ENCODE measurements around the gene EML5. TPM values are rescaled to one million over a fixed set of nuclear protein-coding genes. Genes with fewer than 3 reads are reported as not detected.
A peak's percentile ranks its signal among the peaks of the same experiment; 100 is the strongest.

The EML5 gene
- total and polyA plus RNA-seq, 2 of the 13 experiments (the other 11 are each of a cell fraction or from before 2014, with no cell fraction given) = 0.11 TPM; not detected in 1

DNA sequence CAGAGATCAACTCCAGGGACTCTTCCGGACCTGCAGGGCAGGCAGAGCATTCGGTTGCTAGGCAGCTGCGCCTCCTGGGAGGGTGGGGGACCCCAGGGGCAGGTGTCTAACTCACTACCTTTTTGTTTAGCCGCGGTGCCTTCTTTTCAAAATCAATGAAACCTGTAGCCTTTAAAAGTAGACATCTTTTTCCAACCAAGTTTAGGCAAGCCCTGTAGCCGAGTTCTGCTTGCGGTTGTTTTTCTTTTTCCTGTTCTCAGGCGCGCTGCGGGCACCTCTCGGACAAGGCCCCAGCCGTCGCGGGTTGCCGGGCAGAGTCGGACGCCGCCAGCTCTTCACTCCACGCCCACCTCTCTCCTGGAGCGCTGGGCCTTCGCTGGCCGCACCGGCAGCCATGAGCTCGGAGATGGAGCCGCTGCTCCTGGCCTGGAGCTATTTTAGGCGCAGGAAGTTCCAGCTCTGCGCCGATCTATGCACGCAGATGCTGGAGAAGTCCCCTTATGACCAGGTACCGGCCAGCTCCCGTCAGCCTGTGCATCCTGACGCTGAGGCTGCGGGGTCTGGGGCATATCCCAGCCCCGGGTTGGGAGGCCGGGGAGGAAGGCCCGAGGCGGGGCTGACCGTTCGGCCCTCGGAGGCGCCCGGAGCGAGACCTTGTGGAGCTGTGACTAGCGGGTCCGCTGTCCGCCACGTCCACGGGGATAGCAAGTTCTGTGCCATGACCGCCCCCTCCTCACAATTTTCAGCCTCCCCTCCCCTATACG is 31.7 kb upstream of the EML5 start, which contains the start of gene TTC8 (continued):
- TF ChIP-seq, protein P1, sequence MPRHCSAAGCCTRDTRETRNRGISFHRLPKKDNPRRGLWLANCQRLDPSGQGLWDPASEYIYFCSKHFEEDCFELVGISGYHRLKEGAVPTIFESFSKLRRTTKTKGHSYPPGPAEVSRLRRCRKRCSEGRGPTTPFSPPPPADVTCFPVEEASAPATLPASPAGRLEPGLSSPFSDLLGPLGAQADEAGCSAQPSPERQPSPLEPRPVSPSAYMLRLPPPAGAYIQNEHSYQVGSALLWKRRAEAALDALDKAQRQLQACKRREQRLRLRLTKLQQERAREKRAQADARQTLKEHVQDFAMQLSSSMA (CRISPR knock-in tag; IDR thresholded peaks at IDR 0.05) = peak; percentile 84; the same call in 1 of the 2 replicates
- TF ChIP-seq DNMT3B (CRISPR knock-in tag; conservative IDR thresholded peaks at IDR 0.05) (no peak), ZNF225 (CRISPR knock-in tag; IDR thresholded peaks at IDR 0.05) (peak; percentile 95), ZNF367 (CRISPR knock-in tag; IDR thresholded peaks at IDR 0.05; ENCODE audit: borderline replicate concordance) (no peak), HNF4A (CRISPR knock-in tag; IDR thresholded peaks at IDR 0.05) (peak; percentile 20), ZFP41 (CRISPR knock-in tag; IDR thresholded peaks at IDR 0.05; ENCODE audit: borderline replicate concordance) (no peak), TBX2 (CRISPR knock-in tag; IDR thresholded peaks at IDR 0.05; ENCODE audit: borderline replicate concordance) (peak; percentile 56; the same call in 1 of the 2 replicates), NKX3-1 (CRISPR knock-in tag; IDR thresholded peaks at IDR 0.05) (peak; percentile 83), ZNF792 (CRISPR knock-in tag; IDR thresholded peaks at IDR 0.05) (0 out of 2 replicates have a peak, but pooled peaks have one; percentile 32), NBN (conservative IDR thresholded peaks at IDR 0.05) (no peak), DNMT1 (CRISPR knock-in tag; IDR thresholded peaks at IDR 0.05) (0 out of 2 replicates have a peak, but pooled peaks have one; percentile 61), ZBTB37 (CRISPR knock-in tag; IDR thresholded peaks at IDR 0.05) (0 out of 2 replicates have a peak, but pooled peaks have one; percentile 25), ZNF776 (CRISPR knock-in tag; IDR thresholded peaks at IDR 0.05) (peak; percentile 83; the same call in 1 of the 2 replicates), NFE2 (CRISPR knock-in tag; IDR thresholded peaks at IDR 0.05) (no peak), ZNF350 (CRISPR knock-in tag; IDR thresholded peaks at IDR 0.05; ENCODE audit: borderline replicate concordance, low read depth) (peak; percentile 93), SOX13 (IDR thresholded peaks at IDR 0.05) (0 out of 2 replicates have a peak, but pooled peaks have one; percentile 11), SOX13 (CRISPR knock-in tag; conservative IDR thresholded peaks at IDR 0.05 in 1 of 2, IDR thresholded peaks at IDR 0.05 in 1 of 2) (peak in 1 of 2 experiments; percentile 48; a peak in 1 of 4 replicates), ZBTB4 (CRISPR knock-in tag; IDR thresholded peaks at IDR 0.05; ENCODE audit: borderline replicate concordance) (peak; percentile 69; the same call in 1 of the 2 replicates), ZNF644 (CRISPR knock-in tag; IDR thresholded peaks at IDR 0.05; ENCODE audit: low read depth) (no peak)
